Kidney epithelial cell (primary cell): ENCODE results near the gene BRD1. TPM values are rescaled to one million over a fixed set of nuclear protein-coding genes. Genes with fewer than 3 reads are reported as not detected.
"Not testable (repeated sequence)": the region's sequence is repeated elsewhere in the genome, so short reads cannot be mapped to it uniquely, and the experiment has no call there.

Experiments
- DNase-seq: peaks from one replicate; pipeline ENCODE4 v3.0.0-alpha.2; 2010; ENCODE audit warnings: low read depth
- H3K27me3 ChIP-seq: 2 replicates; pipeline ENCODE4 v1.6.0; 2011; ENCODE audit warnings: low read length; ENCODE audit not compliant: control insufficient read depth, insufficient read depth
- H3K36me3 ChIP-seq: 2 replicates; pipeline ENCODE4 v1.5.1; 2011; ENCODE audit warnings: low read length; ENCODE audit not compliant: control insufficient read depth, insufficient read depth
- H3K4me3 ChIP-seq: 2 replicates; pipeline ENCODE4 v1.5.1; 2011; ENCODE audit warnings: low read depth, mild to moderate bottlenecking, control low read depth, low read length
- CTCF ChIP-seq: IDR thresholded peaks from 2 replicates; pipeline ENCODE4 v1.5.1; 2011; ENCODE audit warnings: mild to moderate bottlenecking, moderate library complexity, low read length, control low read depth, inconsistent platforms; ENCODE audit not compliant: insufficient read depth, poor library complexity, severe bottlenecking
- total RNA-seq: library from RNA; depleted of rRNA; stranded (reverse); fragments of >200 nt; gene quantifications from 2 replicates; pipeline ENCODE4 v1.2.3, GENCODE V29; 2015

Gene BRD1
- total RNA-seq, 1 donor from 2014 or later = 37.2 TPM

GRCh38 chr22:49824185-49824925, 3.3 kb downstream of the BRD1 start:
- no peak for TF ChIP-seq CTCF
- H3K27me3 ChIP-seq = no peaks in the 10 kb centered on the region
- DNase-seq = no peak
- no peak overlapping the region for H3K4me3 ChIP-seq
- H3K36me3 ChIP-seq = peaks cover 7% of the 10 kb centered on the region

- Histone ChIP-seq H3K27me3 (no peaks in the 10 kb centered on the region), H3K4me3 (no peak overlapping the region), H3K36me3 (peaks cover 7% of the 10 kb centered on the region)
- DNase-seq = no peak
- TF ChIP-seq CTCF = no peak
Measured at GRCh38 chr22:49823289-49824045, 4.2 kb downstream of the BRD1 start.

- H3K36me3 ChIP-seq, H3K27me3 ChIP-seq, DNase-seq: not testable (repeated sequence)
Measured at GRCh38 chr22:49821741-49822140, 5.9 kb downstream of the BRD1 start.

GRCh38 chr22:49820984-49821383, 6.7 kb downstream of the BRD1 start:
- DNase-seq = no peak
- H3K27me3 ChIP-seq = no peaks in the 10 kb centered on the region
- peaks cover 9% of the 10 kb centered on the region for H3K36me3 ChIP-seq
- H3K4me3 ChIP-seq = no peak overlapping the region
- TF ChIP-seq CTCF = no peak

More at GRCh38 chr22:49821741-49822140, 5.9 kb downstream of the BRD1 start:
- H3K4me3 ChIP-seq = not testable (repeated sequence)

GRCh38 chr22:49817359-49817758, 10.3 kb downstream of the BRD1 start:
- peaks cover 4% of the 10 kb centered on the region for H3K36me3 ChIP-seq
- TF ChIP-seq CTCF = no peak
- no peak for DNase-seq
- H3K4me3 ChIP-seq = no peak overlapping the region
- no peaks in the 10 kb centered on the region for H3K27me3 ChIP-seq

GRCh38 chr22:49815641-49816091, 12.0 kb downstream of the BRD1 start:
- peaks cover 4% of the 10 kb centered on the region for H3K36me3 ChIP-seq
- DNase-seq = no peak
- no peak for TF ChIP-seq CTCF
- no peaks in the 10 kb centered on the region for H3K27me3 ChIP-seq
- no peak overlapping the region for H3K4me3 ChIP-seq
